A549 treated with AZD2906 at 1 μM for 4 hours (cell line): ENCODE measurements around the gene GPBP1L1. TPM values are rescaled to one million over a fixed set of nuclear protein-coding genes. Genes with fewer than 3 reads are reported as not detected.

Source experiments
- total RNA-seq: library from RNA; stranded (reverse); fragments of 200-300 nt; extraction: Qiagen RNA extraction; gene quantifications from 5 replicates; pipeline ENCODE4 v1.2.3, GENCODE V29; 2022

GPBP1L1 gene, protein sequence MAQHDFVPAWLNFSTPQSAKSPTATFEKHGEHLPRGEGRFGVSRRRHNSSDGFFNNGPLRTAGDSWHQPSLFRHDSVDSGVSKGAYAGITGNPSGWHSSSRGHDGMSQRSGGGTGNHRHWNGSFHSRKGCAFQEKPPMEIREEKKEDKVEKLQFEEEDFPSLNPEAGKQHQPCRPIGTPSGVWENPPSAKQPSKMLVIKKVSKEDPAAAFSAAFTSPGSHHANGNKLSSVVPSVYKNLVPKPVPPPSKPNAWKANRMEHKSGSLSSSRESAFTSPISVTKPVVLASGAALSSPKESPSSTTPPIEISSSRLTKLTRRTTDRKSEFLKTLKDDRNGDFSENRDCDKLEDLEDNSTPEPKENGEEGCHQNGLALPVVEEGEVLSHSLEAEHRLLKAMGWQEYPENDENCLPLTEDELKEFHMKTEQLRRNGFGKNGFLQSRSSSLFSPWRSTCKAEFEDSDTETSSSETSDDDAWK
- total RNA-seq: 28.7 to 47.3 TPM (median 31.8 TPM) in 5 replicates

DNA sequence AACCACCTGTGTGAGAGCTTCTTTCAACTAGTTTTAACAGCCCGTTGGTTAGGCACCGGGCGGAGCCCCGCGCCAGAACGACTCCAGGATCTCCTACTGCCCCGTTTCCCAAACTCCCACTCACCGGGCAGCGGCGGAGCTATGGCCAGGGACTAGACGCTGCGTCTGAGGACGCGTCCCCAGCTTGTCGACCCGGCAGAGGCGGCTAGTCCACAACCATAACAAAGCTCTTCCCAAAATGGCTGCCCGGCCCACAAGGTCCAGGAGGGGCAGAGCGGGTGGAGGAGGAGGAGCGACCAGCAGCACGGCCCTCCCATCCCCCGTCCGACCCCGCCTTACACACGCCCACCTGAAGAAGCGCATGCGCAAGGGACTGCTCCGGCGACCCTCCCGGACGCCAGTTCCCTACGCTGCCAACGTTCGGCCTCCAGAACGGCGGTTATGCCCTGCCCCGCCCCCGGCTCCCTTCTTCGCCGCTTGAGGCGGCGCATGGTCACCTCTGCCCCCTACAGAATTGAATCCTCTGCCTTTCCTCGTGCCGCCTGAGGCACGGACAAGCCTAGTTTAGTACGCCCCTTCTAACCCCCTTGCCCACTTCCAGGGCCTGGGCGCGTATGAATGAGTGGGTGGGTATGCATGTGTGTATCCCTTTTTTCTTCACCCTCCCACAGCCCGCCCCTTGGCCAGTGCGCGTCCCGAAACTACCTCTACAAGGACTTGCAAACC lies at the start of gene GPBP1L1:
Gene GPBP1L1, minus strand, starts transcription at position 246 of the 726 bp plus-strand sequence. CDS start 27,446 bp downstream, outside the sequence.

DNA sequence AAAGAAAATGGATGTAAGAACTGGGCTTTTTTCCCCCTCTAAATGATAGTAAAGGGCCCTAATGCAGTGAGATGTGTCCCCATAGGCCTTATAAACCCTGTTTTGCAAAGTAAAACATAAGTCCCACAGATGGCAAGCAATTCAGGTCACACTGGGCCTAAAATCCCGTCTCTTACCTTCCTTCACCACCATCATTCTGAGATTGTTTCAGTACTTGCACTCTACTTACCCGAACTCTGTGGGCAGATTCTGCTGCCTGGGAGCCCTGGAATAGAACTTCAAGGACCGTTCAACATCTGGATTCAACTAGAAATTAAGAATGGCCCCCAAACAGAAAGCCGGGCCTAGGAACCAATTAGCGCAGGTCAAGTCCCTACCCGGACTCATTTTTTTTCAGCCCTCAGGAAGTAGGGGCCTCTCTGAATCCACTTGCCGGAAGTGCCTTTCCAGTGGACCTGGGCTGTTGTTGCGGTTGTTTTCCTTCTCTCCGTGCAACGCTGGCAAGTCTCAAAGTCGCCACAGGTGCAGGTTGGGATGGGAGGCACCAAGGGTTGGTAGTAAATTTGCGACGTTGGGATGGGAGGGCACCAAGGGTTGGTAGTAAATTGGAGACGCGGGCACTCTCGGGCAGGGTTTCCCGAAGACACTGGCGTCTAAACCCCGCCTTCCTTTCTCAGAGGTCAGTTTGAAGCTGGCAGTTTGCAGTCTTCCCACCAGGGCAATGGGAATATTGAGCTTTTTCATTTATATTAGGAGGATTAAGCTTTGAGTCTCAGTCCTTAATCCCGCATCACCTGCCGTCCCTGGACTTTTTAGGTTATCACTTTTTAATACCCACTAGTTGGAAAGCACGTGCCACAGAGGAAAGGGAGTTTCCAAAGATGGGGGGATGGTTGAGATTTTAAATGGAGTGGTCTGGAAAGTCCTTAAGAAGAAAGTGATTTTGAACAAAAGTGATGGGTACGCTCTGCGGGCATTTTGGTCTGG lies 1.7 kb upstream of the GPBP1L1 start, which contains the start of gene TMEM69:
Gene TMEM69, plus strand, starts transcription at position 428 of the 987 bp plus-strand sequence. CDS start 2,888 bp downstream, outside the sequence.

DNA sequence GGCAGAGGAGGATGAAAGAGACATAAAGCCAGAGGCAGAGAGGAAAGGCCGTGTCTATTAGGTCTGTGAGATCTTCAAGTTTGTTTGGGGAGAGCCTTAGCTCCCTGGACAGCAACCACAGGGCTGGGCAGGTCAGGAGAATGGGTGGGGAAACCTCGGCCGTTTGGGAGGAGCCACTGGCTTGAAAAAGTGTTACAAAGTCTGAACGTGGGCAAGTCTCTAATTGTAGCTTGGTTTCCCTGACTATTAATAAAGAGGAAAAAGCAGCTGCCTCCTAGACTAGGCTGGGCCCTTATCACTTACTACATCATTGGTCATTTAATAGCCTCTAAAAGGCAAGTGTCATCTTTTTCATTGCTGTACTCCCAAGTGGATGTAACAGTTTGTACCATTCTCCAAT lies 62.4 kb downstream of the GPBP1L1 start, which contains the start of gene CCDC17:
Gene CCDC17, minus strand, starts transcription at position 83 of the 400 bp plus-strand sequence. CDS start 145 bp downstream, outside the sequence.

DNA sequence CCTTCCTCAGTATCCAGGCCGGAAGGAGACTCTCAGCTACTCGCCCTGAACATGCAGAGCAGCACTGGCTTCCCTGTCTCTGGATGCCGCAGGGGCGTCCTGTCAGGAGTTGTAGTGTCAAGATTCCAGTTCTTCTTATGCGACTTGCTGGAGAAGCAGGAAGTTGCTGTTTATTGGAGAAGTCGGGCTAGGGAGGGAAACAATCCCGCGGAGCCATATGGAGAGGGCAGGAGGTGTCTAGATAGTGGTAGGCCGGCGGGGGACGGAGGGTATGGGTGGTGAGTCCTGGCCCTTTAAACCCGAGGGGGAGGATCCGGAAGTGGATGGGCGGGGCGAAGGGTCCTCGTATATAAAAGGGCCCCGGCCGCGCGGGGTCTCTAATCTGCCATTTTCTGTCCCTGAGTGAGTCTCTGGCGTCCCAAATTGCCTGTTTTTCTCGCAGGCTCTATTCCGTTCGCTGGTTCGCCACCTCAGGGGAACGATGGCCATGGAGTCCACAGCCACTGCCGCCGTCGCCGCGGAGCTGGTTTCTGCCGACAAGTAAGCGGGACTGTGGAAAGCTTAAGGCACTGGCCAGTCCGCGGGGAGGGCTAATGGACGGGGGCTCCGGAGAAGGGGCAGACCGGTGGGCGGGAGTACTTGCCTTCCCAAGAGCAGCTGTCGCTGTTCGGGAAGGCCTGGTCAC lies 102.5 kb downstream of the GPBP1L1 start, which contains the start of gene NASP:
Gene NASP, plus strand, starts transcription at position 376 of the 685 bp plus-strand sequence. Its CDS starts 106 bp downstream, at position 482.

Other genes with a start within 250 kb of the GPBP1L1 start
- 0.13 to 0.27 TPM (median 0.17 TPM) in 5 replicates for gene TESK2, start 195.4 kb downstream of the GPBP1L1 start, total RNA-seq
- 1.3 to 2.0 TPM (median 1.6 TPM) in 5 replicates for gene CCDC163, start 186.5 kb downstream of the GPBP1L1 start, total RNA-seq
- 2.1 to 2.3 TPM (median 2.3 TPM) in 5 replicates for gene MMACHC, start 186.2 kb downstream of the GPBP1L1 start, total RNA-seq
- gene PRDX1, start 164.6 kb downstream of the GPBP1L1 start, total RNA-seq: 1,895 to 2,135 TPM (median 1,925 TPM) in 5 replicates
- 73.5 to 78.3 TPM (median 75.2 TPM) in 5 replicates for gene AKR1A1, start 135.7 kb downstream of the GPBP1L1 start, total RNA-seq
- 102 to 144 TPM (median 116 TPM) in 5 replicates for gene NASP, start 102.5 kb downstream of the GPBP1L1 start, total RNA-seq
- 0.14 to 0.26 TPM (median 0.23 TPM) in 5 replicates for gene CCDC17, start 62.5 kb downstream of the GPBP1L1 start, total RNA-seq
- 17.2 to 19.6 TPM (median 19.3 TPM) in 5 replicates for gene TMEM69, start 1.6 kb upstream of the GPBP1L1 start, total RNA-seq
- gene IPP, start 64.1 kb upstream of the GPBP1L1 start, total RNA-seq: 4.0 to 4.9 TPM (median 4.4 TPM) in 5 replicates
- 16.8 to 19.3 TPM (median 17.3 TPM) in 5 replicates for gene MAST2, start 117.1 kb upstream of the GPBP1L1 start, total RNA-seq